Sigmoid colon (tissue), 4 donors: ENCODE data around the gene CDKN1C.

Source experiments
- CTCF ChIP-seq, 4 experiments: fragments of 450-650 bp in 3 of 4; fragments of 200-600 bp in 1 of 4; IDR thresholded peaks; one replicate each; pipeline ENCODE4 v1.5.1; 2016 to 2019; ENCODE audit warnings: antibody characterized with exemption in 4 of 4, mild to moderate bottlenecking in 3 of 4, moderate library complexity in 2 of 4
- EP300 ChIP-seq, 4 donors: sonication (generic); formaldehyde crosslinking; IDR thresholded peaks; one replicate each; pipeline ENCODE4 v1.6.1; 2017; ENCODE audit warnings: antibody characterized with exemption in 4 of 4
- POLR2A ChIP-seq, 2 donors: fragments of 450-650 bp; IDR thresholded peaks; one replicate each; pipeline ENCODE4 v1.6.1; 2016; ENCODE audit warnings: antibody characterized with exemption in 2 of 2, mild to moderate bottlenecking in 2 of 2, moderate library complexity in 2 of 2

GRCh38 chr11:2924381-2924780, 38.8 kb upstream of the CDKN1C start:
- TF ChIP-seq CTCF (IDR thresholded peaks at IDR 0.05) (no peak), POLR2A (IDR thresholded peaks at IDR 0.05) (no peak), EP300 (IDR thresholded peaks at IDR 0.05) (no peak)
